B cell (primary cell): ENCODE measurements around the gene BAIAP2L1. TPM values are rescaled to one million over a fixed set of nuclear protein-coding genes. Genes with fewer than 3 reads are reported as not detected.

ENCODE experiments used
- ATAC-seq: fragments of 200-7000 bp; cut with Tn5 transposase; one replicate; pipeline ENCODE4 v1.10.0; 2021; ENCODE audit warnings: low read depth, mild to moderate bottlenecking, moderate number of reproducible peaks, moderate library complexity
- CTCF ChIA-PET: fragments of 350-600 bp; sonication (Branson Sonifier 250); formaldehyde crosslinking; loops from one replicate; lab custom pipeline; 2021; ENCODE audit warnings: antibody characterized with exemption, inconsistent platforms; lab: Charles Lee
- POLR2A ChIA-PET: fragments of 350-600 bp; sonication (Branson Sonifier 250); formaldehyde crosslinking; loops from one replicate; lab custom pipeline; 2021; ENCODE audit warnings: antibody characterized with exemption; lab: Charles Lee
- DNase-seq: peaks from one replicate; pipeline ENCODE4 v3.0.0; 2013
- H2AFZ ChIP-seq: 2 replicates; pipeline ENCODE4 v1.6.1; 2012; ENCODE audit warnings: mild to moderate bottlenecking, low read depth, low read length; ENCODE audit not compliant: insufficient read depth, poor library complexity, severe bottlenecking
- H3K27ac ChIP-seq, 2 donors: 1 replicate in 1 of 2; 2 replicates in 1 of 2; pipeline ENCODE4 v1.5.1; 2012 to 2013; ENCODE audit warnings: low read length in 2 of 2, mild to moderate bottlenecking in 2 of 2, moderate library complexity in 1 of 2
- H3K27me3 ChIP-seq, 4 experiments: fragments of 200-600 bp in 1 of 4; sonication (generic) in 1 of 4; replicated peaks in 1 of 4; 1 replicate in 2 of 4; 2 replicates in 2 of 4; pipeline versions ENCODE4 v1.6.1 to v1.7.0; 2013 to 2016; ENCODE audit warnings: low read length in 3 of 4, mild to moderate bottlenecking in 2 of 4, mixed read lengths in 1 of 4, moderate library complexity in 1 of 4; ENCODE audit not compliant: insufficient read depth in 4 of 4, control insufficient read depth in 3 of 4; ENCODE audit errors: control extremely low read depth in 1 of 4
- H3K36me3 ChIP-seq, 2 experiments: replicated peaks in 1 of 2; 1 replicate in 1 of 2; 2 replicates in 1 of 2; pipeline versions ENCODE4 v1.6.1 to v1.7.1; 2013; ENCODE audit warnings: low read length in 1 of 2; ENCODE audit not compliant: insufficient read depth in 2 of 2, control insufficient read depth in 1 of 2; ENCODE audit errors: control extremely low read depth in 1 of 2, extremely low read depth in 1 of 2
- H3K4me1 ChIP-seq, 2 donors: fragments of 200-600 bp in 1 of 2; sonication (generic) in 1 of 2; 1 replicate in 1 of 2; 2 replicates in 1 of 2; pipeline versions ENCODE4 v1.5.1 to v1.6.1; 2013 to 2017; ENCODE audit warnings: low read length in 2 of 2; ENCODE audit not compliant: control insufficient read depth in 2 of 2, insufficient read depth in 2 of 2
- H3K4me2 ChIP-seq: replicated peaks from 2 replicates; pipeline ENCODE3; 2012; ENCODE audit warnings: mild to moderate bottlenecking, low read depth, low read length; ENCODE audit not compliant: poor library complexity, severe bottlenecking
- H3K4me3 ChIP-seq, 5 experiments: fragments of 200-600 bp in 1 of 5; sonication (generic) in 1 of 5; 1 replicate in 3 of 5; 2 replicates in 2 of 5; pipeline versions ENCODE4 v1.5.1 to v1.7.0; 2011 to 2016; ENCODE audit warnings: low read length in 4 of 5, mild to moderate bottlenecking in 4 of 5, low read depth in 2 of 5, control low read depth in 1 of 5, moderate library complexity in 1 of 5; ENCODE audit not compliant: insufficient read depth in 1 of 5; ENCODE audit errors: control extremely low read depth in 1 of 5, extremely low read depth in 1 of 5
- H3K79me2 ChIP-seq: fragments of 200-600 bp; sonication (generic); one replicate; pipeline ENCODE4 v1.6.0; 2016; ENCODE audit warnings: low read length; ENCODE audit not compliant: control insufficient read depth, insufficient read depth
- H3K9ac ChIP-seq: fragments of 200-600 bp; sonication (generic); 2 replicates; pipeline ENCODE4 v1.6.1; 2017; ENCODE audit warnings: mild to moderate bottlenecking, low read length, moderate library complexity
- H3K9me3 ChIP-seq, 3 donors: one replicate each; pipeline versions ENCODE4 v1.6.1 to v1.7.1; 2013; ENCODE audit warnings: low read length in 2 of 3; ENCODE audit not compliant: control insufficient read depth in 2 of 3, insufficient read depth in 1 of 3; ENCODE audit errors: control extremely low read depth in 1 of 3
- H4K20me1 ChIP-seq: 2 replicates; pipeline ENCODE4 v1.6.0; 2012; ENCODE audit warnings: mild to moderate bottlenecking, low read length; ENCODE audit not compliant: insufficient read depth, control insufficient read depth, poor library complexity, severe bottlenecking
- H3K27ac Mint-ChIP-seq: one replicate; pipeline ENCODE4 v1.8.0; 2021; ENCODE audit warnings: mixed read lengths
- H3K27me3 Mint-ChIP-seq: one replicate; pipeline ENCODE4 v1.8.0; 2021; ENCODE audit warnings: mixed read lengths
- H3K4me1 Mint-ChIP-seq: one replicate; pipeline ENCODE4 v1.8.0; 2021; ENCODE audit warnings: mixed read lengths
- H3K4me3 Mint-ChIP-seq: one replicate; pipeline ENCODE4 v1.8.0; 2021; ENCODE audit warnings: mixed read lengths
- H3K9me3 Mint-ChIP-seq: one replicate; pipeline ENCODE4 v1.8.0; 2022; ENCODE audit warnings: mixed read lengths; ENCODE audit not compliant: insufficient read depth
- EZH2 ChIP-seq: IDR thresholded peaks from 2 replicates; pipeline ENCODE4 v1.6.1; 2012; ENCODE audit warnings: borderline replicate concordance, low read depth, mild to moderate bottlenecking, moderate library complexity, low read length; ENCODE audit not compliant: insufficient read depth, poor library complexity, severe bottlenecking
- WGBS: methylation state at CpG from one replicate; pipeline ENCODE4 v1.1.5; 2013; ENCODE audit warnings: missing lambda C conversion rate; ENCODE audit not compliant: insufficient coverage; 5-methylcytosine and 5-hydroxymethylcytosine counted together
- intact Hi-C: fragments of 100-400 bp; cut with micrococcal nuclease; formaldehyde crosslinking; loops from one replicate; pipeline ENCODE4 v1.10.0; 2022
- polyA plus RNA-seq: library from polyadenylated mRNA; depleted of rRNA; stranded (reverse); fragments of >200 nt; gene quantifications from 2 replicates; pipeline ENCODE4 v1.2.3, GENCODE V29; 2012
- total RNA-seq, 2 donors: library from RNA; stranded (reverse); fragments of 120-200 nt in 1 of 2; gene quantifications; 1 replicate in 1 of 2; 2 replicates in 1 of 2; pipeline versions ENCODE4 v1.2.3 to v1.2.4, GENCODE V29; 2013 to 2022
- TF ChIP-seq, protein P1 (sequence below): fragments of 200-600 bp; IDR thresholded peaks from one replicate; pipeline ENCODE4 v1.8.0; 2022; ENCODE audit warnings: antibody characterized with exemption, mild to moderate bottlenecking

Gene BAIAP2L1
- total and polyA plus RNA-seq, 2 donors (not counting 1 experiment from before 2014, with no cell fraction given), result 1.5 to 3.7 TPM

GRCh38 chr7:98296833-98297232, 104.1 kb downstream of the BAIAP2L1 start:
- peaks cover 1 to 7% of the 10 kb centered on the region in 2 experiments for H3K36me3 ChIP-seq
- no peaks in the 10 kb centered on the region for H3K27me3 Mint-ChIP-seq
- no peak overlapping the region for H3K4me3 ChIP-seq
- no peaks in the 10 kb centered on the region for H3K79me2 ChIP-seq
- peaks cover 7% of the 10 kb centered on the region for H4K20me1 ChIP-seq
- H3K27ac Mint-ChIP-seq, result no peak overlapping the region
- H3K9me3 ChIP-seq, result no peaks in the 10 kb centered on the region
- TF ChIP-seq EZH2, result no peak
- TF ChIP-seq, protein P1, sequence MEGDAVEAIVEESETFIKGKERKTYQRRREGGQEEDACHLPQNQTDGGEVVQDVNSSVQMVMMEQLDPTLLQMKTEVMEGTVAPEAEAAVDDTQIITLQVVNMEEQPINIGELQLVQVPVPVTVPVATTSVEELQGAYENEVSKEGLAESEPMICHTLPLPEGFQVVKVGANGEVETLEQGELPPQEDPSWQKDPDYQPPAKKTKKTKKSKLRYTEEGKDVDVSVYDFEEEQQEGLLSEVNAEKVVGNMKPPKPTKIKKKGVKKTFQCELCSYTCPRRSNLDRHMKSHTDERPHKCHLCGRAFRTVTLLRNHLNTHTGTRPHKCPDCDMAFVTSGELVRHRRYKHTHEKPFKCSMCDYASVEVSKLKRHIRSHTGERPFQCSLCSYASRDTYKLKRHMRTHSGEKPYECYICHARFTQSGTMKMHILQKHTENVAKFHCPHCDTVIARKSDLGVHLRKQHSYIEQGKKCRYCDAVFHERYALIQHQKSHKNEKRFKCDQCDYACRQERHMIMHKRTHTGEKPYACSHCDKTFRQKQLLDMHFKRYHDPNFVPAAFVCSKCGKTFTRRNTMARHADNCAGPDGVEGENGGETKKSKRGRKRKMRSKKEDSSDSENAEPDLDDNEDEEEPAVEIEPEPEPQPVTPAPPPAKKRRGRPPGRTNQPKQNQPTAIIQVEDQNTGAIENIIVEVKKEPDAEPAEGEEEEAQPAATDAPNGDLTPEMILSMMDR, result no peak
- no peak for ATAC-seq
- peaks cover 0 to 3% of the 10 kb centered on the region in 2 donors for H3K4me1 ChIP-seq
- WGBS, result 90% methylated on average over 12 of the region's 12 CpGs
- H3K27ac ChIP-seq, result no peak overlapping the region
- intact Hi-C loops, result no loop called here
- no peak for DNase-seq
- CTCF ChIA-PET, result interaction anchor here (0.6 kb wide), 1 partner anchor 12 kb away, joined by 3 read pairs; no protein-coding TSS in a partner anchor
- no peak overlapping the region for H3K4me2 ChIP-seq
- no peak overlapping the region for H2AFZ ChIP-seq
- H3K4me3 Mint-ChIP-seq, result no peak overlapping the region
- H3K4me1 Mint-ChIP-seq, result no peaks in the 10 kb centered on the region
- H3K27me3 ChIP-seq, result no peaks in the 10 kb centered on the region
- no peaks in the 10 kb centered on the region for H3K9me3 Mint-ChIP-seq
- POLR2A ChIA-PET, result no interaction called here
- H3K9ac ChIP-seq, result no peak overlapping the region

GRCh38 chr7:98295467-98296192, 105.3 kb downstream of the BAIAP2L1 start:
- H4K20me1 ChIP-seq, result peaks cover 7% of the 10 kb centered on the region
- peaks cover 0 to 3% of the 10 kb centered on the region in 2 donors for H3K4me1 ChIP-seq
- Mint-ChIP-seq H3K27me3 (no peaks in the 10 kb centered on the region), H3K4me3 (no peak overlapping the region), H3K4me1 (no peaks in the 10 kb centered on the region), H3K27ac (no peak overlapping the region), H3K9me3 (no peaks in the 10 kb centered on the region)
- CTCF ChIA-PET, result interaction anchor here (0.9 to 1.3 kb wide), 4 partner anchors 106 to 545 kb away, joined by 3 to 7 read pairs (median 4); partner anchors contain the start of gene BAIAP2L1
- ATAC-seq (no peak), DNase-seq (no peak)
- no peak overlapping the region for H3K4me2 ChIP-seq
- H2AFZ ChIP-seq, result no peak overlapping the region
- H3K9ac ChIP-seq, result no peak overlapping the region
- WGBS, result 93% methylated on average over 19 of the region's 19 CpGs
- intact Hi-C loops, result no loop called here
- H3K4me3 ChIP-seq, result no peak overlapping the region
- TF ChIP-seq, protein P1, result no peak
- no peak for TF ChIP-seq EZH2
- no peaks in the 10 kb centered on the region for H3K9me3 ChIP-seq
- peaks cover 1 to 10% of the 10 kb centered on the region in 2 experiments for H3K36me3 ChIP-seq
- H3K27ac ChIP-seq, result no peak overlapping the region
- POLR2A ChIA-PET, result no interaction called here
- H3K79me2 ChIP-seq, result no peaks in the 10 kb centered on the region
- H3K27me3 ChIP-seq, result no peaks in the 10 kb centered on the region
